ENCODE measurements around the gene CDH15. TPM values are rescaled to one million over a fixed set of nuclear protein-coding genes. Genes with fewer than 3 reads are reported as not detected.

Gene CDH15
- total and polyA plus RNA-seq, 2 of the 13 experiments (the other 11 are each of a cell fraction or from before 2014, with no cell fraction given), result 0.74 to 2.2 TPM

DNA sequence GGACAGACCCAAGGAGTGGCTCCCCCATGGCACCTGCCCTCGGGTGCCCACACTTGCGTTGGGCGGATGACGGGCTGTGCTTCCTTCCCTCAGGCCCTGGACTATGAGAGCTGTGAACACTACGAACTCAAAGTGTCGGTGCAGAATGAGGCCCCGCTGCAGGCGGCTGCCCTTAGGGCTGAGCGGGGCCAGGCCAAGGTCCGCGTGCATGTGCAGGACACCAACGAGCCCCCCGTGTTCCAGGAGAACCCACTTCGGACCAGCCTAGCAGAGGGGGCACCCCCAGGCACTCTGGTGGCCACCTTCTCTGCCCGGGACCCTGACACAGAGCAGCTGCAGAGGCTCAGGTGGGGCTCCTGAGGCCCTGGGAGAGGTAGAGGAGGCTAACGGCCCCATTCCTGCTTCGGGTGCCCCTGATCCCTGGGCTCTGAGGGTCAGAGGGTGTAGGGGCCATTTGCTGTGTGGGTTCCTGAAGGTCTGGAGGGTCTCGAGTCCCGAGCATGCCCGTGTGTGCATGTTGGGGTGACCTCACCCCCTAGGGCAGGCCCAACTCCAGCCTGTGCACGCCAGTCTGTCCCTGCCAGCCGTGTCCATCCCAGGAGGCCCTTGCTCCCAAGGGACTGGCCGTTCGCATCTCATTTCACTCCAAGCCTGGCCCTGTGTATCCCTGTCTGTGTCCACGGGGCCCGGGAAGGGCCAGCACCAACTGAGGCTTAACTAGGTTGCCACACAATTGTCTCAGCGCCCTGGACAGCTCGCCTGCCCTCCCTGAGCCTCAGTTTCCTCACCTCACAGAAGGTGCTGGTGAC is 18.8 kb downstream of the CDH15 start (continued):
- TF ChIP-seq ZNF724P (CRISPR knock-in tag; IDR thresholded peaks at IDR 0.05; ENCODE audit: borderline replicate concordance) (no peak), EED (CRISPR knock-in tag; IDR thresholded peaks at IDR 0.05) (no peak; the same call in 1 of the 2 replicates), ZNF841 (CRISPR knock-in tag; IDR thresholded peaks at IDR 0.05; ENCODE audit: borderline replicate concordance) (no peak), ZNF7 (CRISPR knock-in tag; IDR thresholded peaks at IDR 0.05) (peak; percentile 89), ZNF3 (CRISPR knock-in tag; IDR thresholded peaks at IDR 0.05) (no peak), REXO4 (CRISPR knock-in tag; IDR thresholded peaks at IDR 0.05; ENCODE audit: borderline replicate concordance) (0 out of 2 replicates have a peak, but pooled peaks have one; percentile 31), NFE2L2 (IDR thresholded peaks at IDR 0.05; ENCODE audit: low read length) (no peak), GATAD1 (CRISPR knock-in tag; IDR thresholded peaks at IDR 0.05) (no peak), ZFX (CRISPR knock-in tag; IDR thresholded peaks at IDR 0.05; ENCODE audit: low read depth) (peak; percentile 62), NPAS2 (CRISPR knock-in tag; IDR thresholded peaks at IDR 0.05; ENCODE audit: borderline replicate concordance) (no peak), ZFP36L2 (CRISPR knock-in tag; IDR thresholded peaks at IDR 0.05) (no peak), ZNF12 (CRISPR knock-in tag; IDR thresholded peaks at IDR 0.05) (no peak), SP5 (CRISPR knock-in tag; IDR thresholded peaks at IDR 0.05; ENCODE audit: borderline replicate concordance, low read depth) (no peak), RFXANK (CRISPR knock-in tag; IDR thresholded peaks at IDR 0.05) (no peak), NFYB (CRISPR knock-in tag; IDR thresholded peaks at IDR 0.05) (no peak), PHF8 (CRISPR knock-in tag; IDR thresholded peaks at IDR 0.05) (peak; percentile 29; the same call in 1 of the 2 replicates), ASH2L (IDR thresholded peaks at IDR 0.05; ENCODE audit: insufficient read length, low read depth, low read length) (no peak), ATF3 (CRISPR knock-in tag; IDR thresholded peaks at IDR 0.05) (no peak), REPIN1 (CRISPR knock-in tag; IDR thresholded peaks at IDR 0.05; ENCODE audit: borderline replicate concordance, low read depth) (no peak), KLF11 (CRISPR knock-in tag; IDR thresholded peaks at IDR 0.05) (no peak), GPBP1L1 (CRISPR knock-in tag; IDR thresholded peaks at IDR 0.05) (no peak), SOX6 (IDR thresholded peaks at IDR 0.05) (no peak), SOX6 (CRISPR knock-in tag; IDR thresholded peaks at IDR 0.05) (no peak; the same call in 1 of the 2 replicates), POLR2AphosphoS5 (IDR thresholded peaks at IDR 0.05; ENCODE audit: low read depth, low read length) (no peak; the same call in 1 of the 2 replicates), SYNCRIP (IDR thresholded peaks at IDR 0.05; ENCODE audit: insufficient read depth, low read depth, low read length) (no peak), FOXK1 (CRISPR knock-in tag; IDR thresholded peaks at IDR 0.05; ENCODE audit: borderline replicate concordance, low read depth) (no peak), KLF6 (CRISPR knock-in tag; IDR thresholded peaks at IDR 0.05) (no peak), SRSF4 (IDR thresholded peaks at IDR 0.05; ENCODE audit: low read depth, low read length, poor library complexity, severe bottlenecking) (no peak), DMAP1 (CRISPR knock-in tag; IDR thresholded peaks at IDR 0.05) (no peak; the same call in 1 of the 2 replicates)
- TF ChIP-seq, protein P1, sequence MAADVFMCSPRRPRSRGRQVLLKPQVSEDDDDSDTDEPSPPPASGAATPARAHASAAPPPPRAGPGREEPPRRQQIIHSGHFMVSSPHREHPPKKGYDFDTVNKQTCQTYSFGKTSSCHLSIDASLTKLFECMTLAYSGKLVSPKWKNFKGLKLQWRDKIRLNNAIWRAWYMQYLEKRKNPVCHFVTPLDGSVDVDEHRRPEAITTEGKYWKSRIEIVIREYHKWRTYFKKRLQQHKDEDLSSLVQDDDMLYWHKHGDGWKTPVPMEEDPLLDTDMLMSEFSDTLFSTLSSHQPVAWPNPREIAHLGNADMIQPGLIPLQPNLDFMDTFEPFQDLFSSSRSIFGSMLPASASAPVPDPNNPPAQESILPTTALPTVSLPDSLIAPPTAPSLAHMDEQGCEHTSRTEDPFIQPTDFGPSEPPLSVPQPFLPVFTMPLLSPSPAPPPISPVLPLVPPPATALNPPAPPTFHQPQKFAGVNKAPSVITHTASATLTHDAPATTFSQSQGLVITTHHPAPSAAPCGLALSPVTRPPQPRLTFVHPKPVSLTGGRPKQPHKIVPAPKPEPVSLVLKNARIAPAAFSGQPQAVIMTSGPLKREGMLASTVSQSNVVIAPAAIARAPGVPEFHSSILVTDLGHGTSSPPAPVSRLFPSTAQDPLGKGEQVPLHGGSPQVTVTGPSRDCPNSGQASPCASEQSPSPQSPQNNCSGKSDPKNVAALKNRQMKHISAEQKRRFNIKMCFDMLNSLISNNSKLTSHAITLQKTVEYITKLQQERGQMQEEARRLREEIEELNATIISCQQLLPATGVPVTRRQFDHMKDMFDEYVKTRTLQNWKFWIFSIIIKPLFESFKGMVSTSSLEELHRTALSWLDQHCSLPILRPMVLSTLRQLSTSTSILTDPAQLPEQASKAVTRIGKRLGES (CRISPR knock-in tag; IDR thresholded peaks at IDR 0.05; ENCODE audit: borderline replicate concordance), result no peak
